WTC11 (cell line): ENCODE data around the gene TMEM178B. TPM values are rescaled to one million over a fixed set of nuclear protein-coding genes. Genes with fewer than 3 reads are reported as not detected.

ENCODE experiments used
- ATAC-seq: fragments of 200-7000 bp; cut with Tn5 transposase; 2 replicates; pipeline ENCODE4 v1.10.0; 2021; ENCODE audit warnings: mild to moderate bottlenecking, moderate library complexity
- CTCF ChIA-PET: fragments of 300-600 bp; sonication (Branson Sonifier 250); formaldehyde crosslinking; loops from one replicate; lab custom pipeline; 2021; ENCODE audit warnings: antibody characterized with exemption; lab: Charles Lee
- POLR2A ChIA-PET: fragments of 350-600 bp; sonication (Branson Sonifier 250); formaldehyde crosslinking; loops from one replicate; lab custom pipeline; 2021; ENCODE audit warnings: antibody characterized with exemption; lab: Charles Lee
- DNase-seq: peaks from one replicate; pipeline ENCODE4 v3.0.0; 2021; ENCODE audit warnings: low spot score
- H3K27ac Mint-ChIP-seq: 2 replicates; pipeline ENCODE4 v1.8.0; 2021; ENCODE audit warnings: mixed read lengths
- H3K27me3 Mint-ChIP-seq: 2 replicates; pipeline ENCODE4 v1.8.0; 2021; ENCODE audit warnings: low read depth, mild to moderate bottlenecking, moderate library complexity, mixed read lengths
- H3K36me3 Mint-ChIP-seq: 2 replicates; pipeline ENCODE4 v1.8.0; 2021; ENCODE audit warnings: mixed read lengths
- H3K4me1 Mint-ChIP-seq: 2 replicates; pipeline ENCODE4 v1.8.0; 2022; ENCODE audit warnings: mixed read lengths
- H3K4me3 Mint-ChIP-seq: 2 replicates; pipeline ENCODE4 v1.8.0; 2021; ENCODE audit warnings: mild to moderate bottlenecking, moderate library complexity, mixed read lengths
- H3K9me3 Mint-ChIP-seq: 2 replicates; pipeline ENCODE4 v1.8.0; 2021; ENCODE audit warnings: mixed read lengths
- AFF4 ChIP-seq: sonication (generic); formaldehyde crosslinking; IDR thresholded peaks from 2 replicates; pipeline ENCODE4 v1.8.1; 2023; ENCODE audit warnings: mild to moderate bottlenecking, missing genetic modification reagents, borderline replicate concordance
- AR ChIP-seq: fragments of 250-450 bp; sonication (Bioruptor Pico); IDR thresholded peaks from 2 replicates; pipeline ENCODE4 v1.9.0; 2021; ENCODE audit warnings: mild to moderate bottlenecking
- ARID4B ChIP-seq: sonication (generic); formaldehyde crosslinking; IDR thresholded peaks from 2 replicates; pipeline ENCODE4 v1.8.0; 2023; ENCODE audit warnings: missing genetic modification reagents, mild to moderate bottlenecking, borderline replicate concordance
- CTCF ChIP-seq: fragments of 200-600 bp; IDR thresholded peaks from 2 replicates; pipeline ENCODE4 v1.8.0; 2022; ENCODE audit warnings: antibody characterized with exemption
- ELF4 ChIP-seq: sonication (generic); formaldehyde crosslinking; IDR thresholded peaks from 2 replicates; pipeline ENCODE4 v1.8.1; 2022; ENCODE audit warnings: low read depth, mild to moderate bottlenecking, moderate library complexity, missing genetic modification reagents
- IRF1 ChIP-seq: sonication (generic); formaldehyde crosslinking; IDR thresholded peaks from 2 replicates; pipeline ENCODE4 v1.8.0; 2023; ENCODE audit warnings: missing genetic modification reagents
- MAX ChIP-seq: sonication (generic); formaldehyde crosslinking; IDR thresholded peaks from 2 replicates; pipeline ENCODE4 v1.8.0; 2022; ENCODE audit warnings: mild to moderate bottlenecking, missing genetic modification reagents
- OVOL2 ChIP-seq: fragments of 250-450 bp; sonication (Bioruptor Pico); IDR thresholded peaks from 2 replicates; pipeline ENCODE4 v1.9.0; 2021; ENCODE audit warnings: mild to moderate bottlenecking, borderline replicate concordance
- SMAD3 ChIP-seq: sonication (generic); formaldehyde crosslinking; IDR thresholded peaks from 2 replicates; pipeline ENCODE4 v1.8.0; 2022; ENCODE audit warnings: missing genetic modification reagents, mild to moderate bottlenecking, borderline replicate concordance
- USF2 ChIP-seq: sonication (generic); formaldehyde crosslinking; IDR thresholded peaks from 2 replicates; pipeline ENCODE4 v1.8.1; 2023; ENCODE audit warnings: mild to moderate bottlenecking, missing genetic modification reagents, moderate library complexity
- ZBTB21 ChIP-seq: sonication (generic); formaldehyde crosslinking; IDR thresholded peaks from 2 replicates; pipeline ENCODE4 v1.8.1; 2023; ENCODE audit warnings: mild to moderate bottlenecking, missing genetic modification reagents, borderline replicate concordance
- ZMAT4 ChIP-seq: fragments of 250-450 bp; sonication (Bioruptor Pico); IDR thresholded peaks from 2 replicates; pipeline ENCODE4 v1.9.0; 2021; ENCODE audit warnings: mild to moderate bottlenecking
- ZNF121 ChIP-seq: sonication (generic); formaldehyde crosslinking; IDR thresholded peaks from 2 replicates; pipeline ENCODE4 v1.8.0; 2023; ENCODE audit warnings: missing genetic modification reagents
- ZNF416 ChIP-seq: fragments of 250-450 bp; sonication (Bioruptor Pico); IDR thresholded peaks from 2 replicates; pipeline ENCODE4 v1.9.0; 2021; ENCODE audit warnings: mild to moderate bottlenecking, inconsistent platforms
- ZNF512 ChIP-seq: sonication (generic); formaldehyde crosslinking; IDR thresholded peaks from 2 replicates; pipeline ENCODE4 v1.8.1; 2022; ENCODE audit warnings: missing genetic modification reagents, borderline replicate concordance
- total RNA-seq: library from RNA; stranded (reverse); gene quantifications from 3 replicates; pipeline ENCODE4 v1.2.3, GENCODE V29; 2021

The TMEM178B gene
- total RNA-seq, 1 experiment from 2014 or later, result 20.4 TPM

- TF ChIP-seq USF2 (CRISPR knock-in tag) (no peak), ZNF512 (CRISPR knock-in tag) (no peak), ZNF121 (CRISPR knock-in tag) (no peak), ELF4 (no peak), ZNF416 (no peak), MAX (CRISPR knock-in tag) (no peak), AFF4 (CRISPR knock-in tag) (no peak)
These were observed 408.1 kb downstream of the TMEM178B start (continued) for GRCh38 chr7:141481971-141482370.

GRCh38 chr7:141483044-141483443, 409.2 kb downstream of the TMEM178B start:
- no peak overlapping the region for H3K4me3 Mint-ChIP-seq
- H3K36me3 Mint-ChIP-seq, result no peaks in the 10 kb centered on the region
- ATAC-seq, result no peak
- ChIA-PET POLR2A (no interaction called here), CTCF (interaction anchor here (1.5 to 2.0 kb wide), 2 partner anchors 50 to 52 kb away, joined by 4 to 12 read pairs; no protein-coding TSS in a partner anchor)
- peaks cover 18% of the 10 kb centered on the region for H3K4me1 Mint-ChIP-seq
- no peaks in the 10 kb centered on the region for H3K9me3 Mint-ChIP-seq
- no peak overlapping the region for H3K27ac Mint-ChIP-seq
- no peak for DNase-seq
- H3K27me3 Mint-ChIP-seq, result no peaks in the 10 kb centered on the region
- no peak for TF ChIP-seq ZNF121 (CRISPR knock-in tag)
- no peak for TF ChIP-seq IRF1 (CRISPR knock-in tag)
- no peak for TF ChIP-seq ZBTB21 (CRISPR knock-in tag)
- no peak for TF ChIP-seq OVOL2 (CRISPR knock-in tag)
- TF ChIP-seq CTCF, result no peak
- TF ChIP-seq MAX (CRISPR knock-in tag), result no peak
- no peak for TF ChIP-seq ZMAT4 (CRISPR knock-in tag)
- TF ChIP-seq AR (CRISPR knock-in tag), result no peak
- no peak for TF ChIP-seq SMAD3 (CRISPR knock-in tag)
- no peak for TF ChIP-seq ZNF512 (CRISPR knock-in tag)
- no peak for TF ChIP-seq ARID4B (CRISPR knock-in tag)
